Loucy (cell line): ENCODE measurements around the gene POLQ.

ENCODE experiments used
- H2AFZ ChIP-seq: fragments of 200-600 bp; sonication (generic); 2 replicates; pipeline ENCODE4 v1.6.0; 2016; ENCODE audit warnings: antibody characterized with exemption, mild to moderate bottlenecking, low read length, moderate library complexity
- H3F3A ChIP-seq: fragments of 200-600 bp; 2 replicates; pipeline ENCODE4 v1.6.0; 2016; ENCODE audit warnings: antibody characterized with exemption, low read depth, mild to moderate bottlenecking
- H3K27me3 ChIP-seq: fragments of 200-600 bp; sonication (generic); 2 replicates; pipeline ENCODE4 v1.6.1; 2014; ENCODE audit warnings: low read length, mild to moderate bottlenecking; ENCODE audit not compliant: insufficient read depth, poor library complexity, severe bottlenecking
- H3K36me3 ChIP-seq: fragments of 200-600 bp; sonication (generic); 2 replicates; pipeline ENCODE4 v1.6.1; 2016; ENCODE audit warnings: low read length; ENCODE audit not compliant: insufficient read depth
- H3K4me1 ChIP-seq: fragments of 200-600 bp; sonication (generic); 2 replicates; pipeline ENCODE4 v1.5.1; 2014; ENCODE audit warnings: low read length, mild to moderate bottlenecking; ENCODE audit not compliant: insufficient read depth, poor library complexity, severe bottlenecking
- H3K4me2 ChIP-seq: fragments of 200-600 bp; sonication (generic); 2 replicates; pipeline ENCODE4 v1.6.0; 2014; ENCODE audit warnings: antibody characterized with exemption, low read length, low read depth, mild to moderate bottlenecking; ENCODE audit not compliant: poor library complexity, severe bottlenecking
- H3K4me3 ChIP-seq: fragments of 200-600 bp; sonication (generic); 2 replicates; pipeline ENCODE4 v1.5.1; 2014; ENCODE audit warnings: low read length, mild to moderate bottlenecking, mixed read lengths; ENCODE audit not compliant: poor library complexity, severe bottlenecking
- H3K79me2 ChIP-seq: fragments of 200-600 bp; sonication (generic); 2 replicates; pipeline ENCODE4 v1.6.1; 2014; ENCODE audit warnings: low read length; ENCODE audit not compliant: insufficient read depth
- H3K9ac ChIP-seq: fragments of 200-600 bp; sonication (generic); 2 replicates; pipeline ENCODE4 v1.6.0; 2014; ENCODE audit warnings: mild to moderate bottlenecking, low read depth, low read length, moderate library complexity; ENCODE audit not compliant: poor library complexity, severe bottlenecking
- H3K9me2 ChIP-seq: fragments of 200-600 bp; sonication (generic); replicated peaks from 2 replicates; pipeline ENCODE4 v1.6.1; 2016; ENCODE audit warnings: low read depth, low read length, mixed read lengths
- H3K9me3 ChIP-seq: fragments of 200-600 bp; sonication (generic); 2 replicates; pipeline ENCODE4 v1.6.1; 2014; ENCODE audit warnings: mild to moderate bottlenecking, antibody characterized with exemption, low read length, low read depth; ENCODE audit not compliant: insufficient read depth
- H4K20me1 ChIP-seq: fragments of 200-600 bp; sonication (generic); 2 replicates; pipeline ENCODE4 v1.6.0; 2014; ENCODE audit warnings: antibody characterized with exemption, low read length, mild to moderate bottlenecking; ENCODE audit not compliant: insufficient read depth, poor library complexity, severe bottlenecking
- EZH2phosphoT487 ChIP-seq: fragments of 200-600 bp; IDR thresholded peaks from 2 replicates; pipeline ENCODE4 v1.6.1; 2018; ENCODE audit warnings: antibody characterized with exemption, mild to moderate bottlenecking, moderate library complexity, borderline replicate concordance
- TF ChIP-seq, protein P1 (sequence below): fragments of 200-600 bp; sonication (generic); conservative IDR thresholded peaks from 2 replicates; pipeline ENCODE4 v1.5.1; 2014; ENCODE audit warnings: mild to moderate bottlenecking, antibody characterized with exemption, low read length

The POLQ gene

DNA sequence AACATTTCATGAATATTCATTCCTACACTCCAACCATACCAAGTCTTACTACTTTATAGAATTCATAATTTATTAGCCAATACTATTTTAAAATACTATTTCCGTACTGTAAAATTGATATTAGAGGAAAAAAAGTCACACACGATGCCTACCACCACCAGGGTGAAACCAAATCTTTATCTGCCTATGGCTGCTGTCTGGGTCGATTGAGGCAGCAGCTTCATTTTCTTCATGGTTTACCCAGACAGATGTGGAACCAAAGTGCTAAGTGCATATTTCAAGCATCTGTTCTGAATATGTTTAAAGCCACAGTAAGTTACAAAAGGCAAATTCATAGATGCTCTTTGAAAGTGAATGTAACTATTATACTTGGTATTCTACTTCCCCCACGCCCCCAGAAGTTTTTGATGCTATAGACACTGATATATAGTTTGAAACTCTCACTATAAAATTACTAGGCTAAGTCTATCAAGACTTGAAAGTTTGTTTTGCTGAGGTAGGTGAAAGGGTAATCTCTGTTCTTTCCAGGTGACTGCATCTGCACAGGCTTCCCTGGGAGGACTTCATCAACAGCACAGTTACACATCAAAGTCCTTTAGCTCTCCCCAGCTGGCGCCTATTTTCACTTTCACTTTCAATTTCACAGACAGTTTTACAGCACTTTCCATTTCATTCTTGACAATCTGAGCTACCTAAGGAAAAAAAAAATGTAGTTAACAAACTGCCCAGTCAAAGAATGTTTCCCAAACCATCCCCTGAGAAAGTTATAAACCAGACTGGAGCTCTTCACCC, 113.9 kb downstream of the POLQ start:
- Histone ChIP-seq H3K27me3 (no peaks in the 10 kb centered on the region), H4K20me1 (no peaks in the 10 kb centered on the region), H3F3A (no peaks in the 10 kb centered on the region), H3K9ac (no peak overlapping the region), H3K4me3 (no peak overlapping the region), H3K4me1 (no peaks in the 10 kb centered on the region), H2AFZ (no peak overlapping the region), H3K79me2 (no peaks in the 10 kb centered on the region), H3K36me3 (peaks cover 56% of the 10 kb centered on the region), H3K9me2 (no peaks in the 10 kb centered on the region), H3K9me3 (no peaks in the 10 kb centered on the region), H3K4me2 (peak overlapping the region; percentile 58)
- no peak for TF ChIP-seq EZH2phosphoT487
- TF ChIP-seq, protein P1, sequence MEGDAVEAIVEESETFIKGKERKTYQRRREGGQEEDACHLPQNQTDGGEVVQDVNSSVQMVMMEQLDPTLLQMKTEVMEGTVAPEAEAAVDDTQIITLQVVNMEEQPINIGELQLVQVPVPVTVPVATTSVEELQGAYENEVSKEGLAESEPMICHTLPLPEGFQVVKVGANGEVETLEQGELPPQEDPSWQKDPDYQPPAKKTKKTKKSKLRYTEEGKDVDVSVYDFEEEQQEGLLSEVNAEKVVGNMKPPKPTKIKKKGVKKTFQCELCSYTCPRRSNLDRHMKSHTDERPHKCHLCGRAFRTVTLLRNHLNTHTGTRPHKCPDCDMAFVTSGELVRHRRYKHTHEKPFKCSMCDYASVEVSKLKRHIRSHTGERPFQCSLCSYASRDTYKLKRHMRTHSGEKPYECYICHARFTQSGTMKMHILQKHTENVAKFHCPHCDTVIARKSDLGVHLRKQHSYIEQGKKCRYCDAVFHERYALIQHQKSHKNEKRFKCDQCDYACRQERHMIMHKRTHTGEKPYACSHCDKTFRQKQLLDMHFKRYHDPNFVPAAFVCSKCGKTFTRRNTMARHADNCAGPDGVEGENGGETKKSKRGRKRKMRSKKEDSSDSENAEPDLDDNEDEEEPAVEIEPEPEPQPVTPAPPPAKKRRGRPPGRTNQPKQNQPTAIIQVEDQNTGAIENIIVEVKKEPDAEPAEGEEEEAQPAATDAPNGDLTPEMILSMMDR = no peak

DNA sequence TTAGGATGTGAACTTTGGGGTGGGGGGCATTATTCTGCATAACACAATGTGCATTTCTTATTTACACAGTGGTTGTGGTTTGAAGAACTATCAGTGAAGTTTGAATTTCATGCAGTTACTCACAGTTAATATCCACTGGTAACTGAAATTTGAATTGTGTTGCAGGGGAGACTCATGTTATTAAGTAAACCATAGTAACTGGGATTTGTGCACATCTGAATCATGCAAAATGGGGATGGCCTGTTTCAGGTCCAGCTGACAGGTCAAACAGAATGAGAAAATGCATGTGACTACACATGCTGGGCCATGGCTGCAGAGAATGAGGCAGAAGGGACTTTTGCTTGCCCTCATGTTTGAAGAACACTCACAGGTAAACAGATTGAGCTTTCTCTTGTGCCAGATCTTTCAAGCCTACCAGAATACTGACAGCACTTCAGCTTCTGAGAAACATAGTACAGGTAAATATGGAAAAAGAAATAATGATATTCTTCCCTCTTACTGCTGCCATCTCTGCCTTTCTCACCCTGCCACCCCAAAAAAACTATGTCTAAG, 115.0 kb downstream of the POLQ start:
- no peaks in the 10 kb centered on the region for H3K27me3 ChIP-seq
- H3K4me3 ChIP-seq = no peak overlapping the region
- no peaks in the 10 kb centered on the region for H3K9me3 ChIP-seq
- H3F3A ChIP-seq = no peaks in the 10 kb centered on the region
- H3K4me1 ChIP-seq = no peaks in the 10 kb centered on the region
- H3K79me2 ChIP-seq = no peaks in the 10 kb centered on the region
- H3K9ac ChIP-seq = no peak overlapping the region
- H3K4me2 ChIP-seq = no peak overlapping the region
- no peak for TF ChIP-seq EZH2phosphoT487
- TF ChIP-seq, protein P1 = no peak
- H3K9me2 ChIP-seq = no peaks in the 10 kb centered on the region
- no peak overlapping the region for H2AFZ ChIP-seq
- H3K36me3 ChIP-seq = peaks cover 44% of the 10 kb centered on the region
- H4K20me1 ChIP-seq = no peaks in the 10 kb centered on the region

DNA sequence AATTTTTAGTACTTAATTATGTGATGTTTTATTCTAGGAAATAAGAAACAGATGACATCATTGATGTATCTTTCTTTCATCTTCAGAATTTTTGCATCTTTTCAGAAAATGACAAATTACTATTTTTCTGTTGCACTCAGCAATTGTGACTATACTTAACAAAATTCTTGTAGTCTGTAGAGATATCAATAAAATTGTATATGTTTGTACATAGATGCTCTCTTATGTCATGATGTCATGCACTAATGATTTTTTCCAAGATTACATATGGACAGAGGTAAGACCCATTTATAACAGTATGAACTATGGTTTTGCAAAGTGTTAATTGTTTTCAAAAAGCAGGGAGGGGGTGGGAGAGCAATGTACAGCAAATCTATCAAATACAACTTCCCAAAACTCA, 121.2 kb downstream of the POLQ start:
- Histone ChIP-seq H4K20me1 (no peaks in the 10 kb centered on the region), H3K4me1 (no peaks in the 10 kb centered on the region), H3K4me2 (no peak overlapping the region), H3F3A (no peaks in the 10 kb centered on the region), H3K9me2 (no peaks in the 10 kb centered on the region), H3K4me3 (no peak overlapping the region), H3K9me3 (no peaks in the 10 kb centered on the region), H3K27me3 (no peaks in the 10 kb centered on the region), H2AFZ (no peak overlapping the region), H3K36me3 (peaks cover 8% of the 10 kb centered on the region; the same call in 1 of the 2 replicates), H3K79me2 (no peaks in the 10 kb centered on the region), H3K9ac (no peak overlapping the region)
- TF ChIP-seq EZH2phosphoT487 = no peak
- TF ChIP-seq, protein P1 = no peak
